HEK293 (cell line): Measurements from ENCODE around the gene DOP1B.

ENCODE experiments used
- CTCF ChIA-PET: fragments of 350-600 bp; formaldehyde crosslinking; extraction: SDS; loops from one replicate; lab custom pipeline; 2021; ENCODE audit warnings: antibody characterized with exemption; lab: Yijun Ruan, JAX
- POLR2A ChIA-PET: fragments of 300-600 bp; formaldehyde crosslinking; extraction: SDS; loops from one replicate; lab custom pipeline; 2020; ENCODE audit warnings: antibody characterized with exemption, inconsistent platforms; lab: Yijun Ruan, JAX
- H3K27ac ChIP-seq: fragments of 200-500 bp; sonication (Bioruptor generic); 2 replicates; pipeline ENCODE4 v1.5.1; 2014; ENCODE audit warnings: low read depth, low read length, control low read depth, inconsistent platforms; ENCODE audit errors: extremely low read depth
- H3K36me3 ChIP-seq, 2 experiments: fragments of 200-500 bp in 1 of 2; sonication (Bioruptor generic) in 1 of 2; 1 replicate in 1 of 2; 2 replicates in 1 of 2; pipeline ENCODE4 v1.5.1; 2014 to 2017; ENCODE audit warnings: inconsistent platforms in 2 of 2, low read length in 2 of 2; ENCODE audit not compliant: control insufficient read depth in 2 of 2, insufficient read depth in 1 of 2
- H3K4me1 ChIP-seq: fragments of 200-500 bp; sonication (Bioruptor generic); 2 replicates; pipeline ENCODE4 v1.5.1; 2014; ENCODE audit warnings: mild to moderate bottlenecking, low read length, inconsistent platforms; ENCODE audit not compliant: control insufficient read depth, insufficient read depth
- H3K4me3 ChIP-seq: 2 replicates; pipeline ENCODE4 v1.5.1; 2011; ENCODE audit warnings: low read depth, mild to moderate bottlenecking, control low read depth, low read length, moderate library complexity
- H3K9me3 ChIP-seq: fragments of 200-500 bp; sonication (Bioruptor generic); 2 replicates; pipeline ENCODE4 v1.5.1; 2014; ENCODE audit warnings: low read depth, low read length, inconsistent platforms; ENCODE audit not compliant: control insufficient read depth, insufficient read depth
- GLIS1 ChIP-seq: fragments of 450-650 bp; formaldehyde crosslinking; IDR thresholded peaks from 2 replicates; pipeline ENCODE4 v1.5.1; 2016; ENCODE audit warnings: missing biosample characterization, missing genetic modification characterization
- INSM2 ChIP-seq: fragments of 450-650 bp; formaldehyde crosslinking; IDR thresholded peaks from 2 replicates; pipeline ENCODE4 v1.5.1; 2016; ENCODE audit warnings: missing biosample characterization, missing genetic modification characterization
- KLF7 ChIP-seq: fragments of 450-650 bp; formaldehyde crosslinking; IDR thresholded peaks from 2 replicates; pipeline ENCODE4 v1.5.1; 2016; ENCODE audit warnings: missing biosample characterization, missing genetic modification characterization, borderline replicate concordance
- REPIN1 ChIP-seq: fragments of 450-650 bp; formaldehyde crosslinking; IDR thresholded peaks from 2 replicates; pipeline ENCODE4 v1.5.1; 2017; ENCODE audit warnings: missing biosample characterization, missing genetic modification characterization, low read depth
- SCRT2 ChIP-seq: fragments of 450-650 bp; formaldehyde crosslinking; IDR thresholded peaks from 2 replicates; pipeline ENCODE4 v1.5.1; 2016; ENCODE audit warnings: missing biosample characterization, missing genetic modification characterization
- TRIM28 ChIP-seq: IDR thresholded peaks from 2 replicates; pipeline ENCODE4 v1.6.1; 2011; ENCODE audit warnings: low read length, control low read depth, borderline replicate concordance
- TSHZ1 ChIP-seq: fragments of 450-650 bp; formaldehyde crosslinking; IDR thresholded peaks from 2 replicates; pipeline ENCODE4 v1.5.1; 2016; ENCODE audit warnings: missing biosample characterization, missing genetic modification characterization, borderline replicate concordance
- YY1 ChIP-seq: fragments of 450-650 bp; formaldehyde crosslinking; IDR thresholded peaks from 2 replicates; pipeline ENCODE4 v1.5.1; 2018; ENCODE audit warnings: missing biosample characterization, missing genetic modification characterization
- ZBTB10 ChIP-seq: fragments of 450-650 bp; formaldehyde crosslinking; IDR thresholded peaks from 2 replicates; pipeline ENCODE4 v1.5.1; 2016; ENCODE audit warnings: missing biosample characterization, missing genetic modification characterization
- ZBTB48 ChIP-seq: fragments of 450-650 bp; formaldehyde crosslinking; IDR thresholded peaks from 2 replicates; pipeline ENCODE4 v1.5.1; 2016; ENCODE audit warnings: missing biosample characterization, missing genetic modification characterization
- ZFP3 ChIP-seq: fragments of 450-650 bp; formaldehyde crosslinking; IDR thresholded peaks from 2 replicates; pipeline ENCODE4 v1.5.1; 2016; ENCODE audit warnings: low read depth, missing biosample characterization, missing genetic modification characterization
- ZNF121 ChIP-seq: fragments of 450-650 bp; formaldehyde crosslinking; IDR thresholded peaks from 2 replicates; pipeline ENCODE4 v1.5.1; 2016; ENCODE audit warnings: missing biosample characterization, missing genetic modification characterization
- ZNF18 ChIP-seq: fragments of 450-650 bp; formaldehyde crosslinking; IDR thresholded peaks from 2 replicates; pipeline ENCODE4 v1.5.1; 2016; ENCODE audit warnings: missing biosample characterization, missing genetic modification characterization
- ZNF223 ChIP-seq: fragments of 450-650 bp; formaldehyde crosslinking; IDR thresholded peaks from 2 replicates; pipeline ENCODE4 v1.5.1; 2016; ENCODE audit warnings: missing biosample characterization, missing genetic modification characterization
- ZNF292 ChIP-seq: fragments of 450-650 bp; formaldehyde crosslinking; IDR thresholded peaks from 2 replicates; pipeline ENCODE4 v1.5.1; 2016; ENCODE audit warnings: low read depth, missing biosample characterization, missing genetic modification characterization, borderline replicate concordance
- ZNF341 ChIP-seq: fragments of 450-650 bp; formaldehyde crosslinking; IDR thresholded peaks from 2 replicates; pipeline ENCODE4; 2016; ENCODE audit warnings: low read depth, missing biosample characterization, missing genetic modification characterization
- ZNF366 ChIP-seq: fragments of 450-650 bp; formaldehyde crosslinking; conservative IDR thresholded peaks from 2 replicates; pipeline ENCODE4 v1.5.1; 2016; ENCODE audit warnings: missing biosample characterization, missing genetic modification characterization
- ZNF514 ChIP-seq: fragments of 450-650 bp; formaldehyde crosslinking; IDR thresholded peaks from 2 replicates; pipeline ENCODE4 v1.5.1; 2016; ENCODE audit warnings: missing biosample characterization, missing genetic modification characterization
- ZNF624 ChIP-seq: fragments of 450-650 bp; formaldehyde crosslinking; IDR thresholded peaks from 2 replicates; pipeline ENCODE4 v1.5.1; 2017; ENCODE audit warnings: missing biosample characterization, missing genetic modification characterization
- ZNF639 ChIP-seq: fragments of 450-650 bp; formaldehyde crosslinking; IDR thresholded peaks from 2 replicates; pipeline ENCODE4 v1.5.1; 2016; ENCODE audit warnings: missing biosample characterization, missing genetic modification characterization
- ZNF658 ChIP-seq: fragments of 450-650 bp; formaldehyde crosslinking; IDR thresholded peaks from 2 replicates; pipeline ENCODE4; 2016; ENCODE audit warnings: missing biosample characterization, missing genetic modification characterization
- ZNF692 ChIP-seq: fragments of 450-650 bp; formaldehyde crosslinking; IDR thresholded peaks from 2 replicates; pipeline ENCODE4 v1.5.1; 2016; ENCODE audit warnings: missing biosample characterization, missing genetic modification characterization
- ZNF792 ChIP-seq: fragments of 450-650 bp; formaldehyde crosslinking; IDR thresholded peaks from 2 replicates; pipeline ENCODE4 v1.5.1; 2016; ENCODE audit warnings: missing biosample characterization, missing genetic modification characterization
- ZXDB ChIP-seq: fragments of 450-650 bp; formaldehyde crosslinking; IDR thresholded peaks from 2 replicates; pipeline ENCODE4 v1.5.1; 2016; ENCODE audit warnings: missing biosample characterization, missing genetic modification characterization

The DOP1B gene

GRCh38 chr21:36155603-36156338 is 853 bp upstream of the DOP1B start:
- ChIA-PET POLR2A (interaction anchor here (0.6 to 2.8 kb wide), 14 partner anchors 8 to 274 kb away, joined by 3 to 23 read pairs (median 7); partner anchors contain the start of genes CBR1, CBR3 and MORC3), CTCF (interaction anchor here (0.6 to 8.6 kb wide), 5 partner anchors 14 to 54 kb away, joined by 3 to 74 read pairs (median 5); no protein-coding TSS in a partner anchor)
- Histone ChIP-seq H3K4me3 (peak overlapping the region; percentile 46), H3K9me3 (no peaks in the 10 kb centered on the region), H3K36me3 (no peaks in the 10 kb centered on the region), H3K27ac (no peak overlapping the region), H3K4me1 (no peaks in the 10 kb centered on the region)
- no peak for TF ChIP-seq ZFP3
- TF ChIP-seq ZBTB10 (tag by site-specific recombination), result peak; percentile 77
- peak; percentile 66; the same call in 1 of the 2 replicates for TF ChIP-seq ZNF121 (tag by site-specific recombination)
- peak; percentile 22; the same call in 1 of the 2 replicates for TF ChIP-seq ZNF18 (tag by site-specific recombination)
- TF ChIP-seq ZNF639, result peak; percentile 62
- TF ChIP-seq ZNF223 (tag by site-specific recombination), result no peak
- TF ChIP-seq TRIM28, result no peak
- no peak for TF ChIP-seq ZNF658 (tag by site-specific recombination)
- peak; percentile 12; the same call in 1 of the 2 replicates for TF ChIP-seq ZNF341 (tag by site-specific recombination)
- TF ChIP-seq REPIN1, result peak; percentile 70; the same call in 1 of the 2 replicates
- no peak for TF ChIP-seq ZBTB48 (tag by site-specific recombination)
- TF ChIP-seq KLF7 (tag by site-specific recombination), result 0 out of 2 replicates have a peak, but pooled peaks have one; percentile 65
- TF ChIP-seq SCRT2 (tag by site-specific recombination), result 0 out of 2 replicates have a peak, but pooled peaks have one; percentile 42
- TF ChIP-seq ZNF514 (tag by site-specific recombination), result no peak
- TF ChIP-seq ZNF292 (tag by site-specific recombination), result no peak
- TF ChIP-seq INSM2 (tag by site-specific recombination), result peak; percentile 51; the same call in 1 of the 2 replicates
- TF ChIP-seq ZNF792 (tag by site-specific recombination), result no peak
- peak; percentile 46; the same call in 1 of the 2 replicates for TF ChIP-seq GLIS1 (tag by site-specific recombination)
- TF ChIP-seq YY1, result peak; percentile 79
- peak; percentile 13; the same call in 1 of the 2 replicates for TF ChIP-seq ZNF366 (tag by site-specific recombination)
- peak; percentile 80 for TF ChIP-seq ZXDB (tag by site-specific recombination)
- peak; percentile 43 for TF ChIP-seq ZNF692 (tag by site-specific recombination)
- no peak for TF ChIP-seq ZNF624 (tag by site-specific recombination)
- no peak for TF ChIP-seq TSHZ1 (tag by site-specific recombination)
